Large intestine (tissue), 3 donors: ENCODE data around the gene ETFA. TPM values are rescaled to one million over a fixed set of nuclear protein-coding genes. Genes with fewer than 3 reads are reported as not detected.

ENCODE experiments used
- DNase-seq, 2 donors: peaks; one replicate each; pipeline versions ENCODE4 v3.0.0 to v3.0.0-alpha.2; 2013
- H3K27ac ChIP-seq: one replicate; pipeline ENCODE4 v1.5.1; 2013; ENCODE audit warnings: low read length
- H3K27me3 ChIP-seq: 2 replicates; pipeline ENCODE4 v1.6.1; 2013; ENCODE audit warnings: low read length; ENCODE audit not compliant: control insufficient read depth, insufficient read depth
- H3K36me3 ChIP-seq: 2 replicates; pipeline ENCODE4 v1.6.1; 2013; ENCODE audit warnings: low read length; ENCODE audit not compliant: control insufficient read depth, insufficient read depth
- H3K4me1 ChIP-seq: one replicate; pipeline ENCODE4 v1.6.1; 2013; ENCODE audit warnings: low read length; ENCODE audit not compliant: control insufficient read depth, insufficient read depth
- H3K4me3 ChIP-seq: one replicate; pipeline ENCODE4 v1.5.1; 2013; ENCODE audit warnings: low read length
- H3K9me3 ChIP-seq: one replicate; pipeline ENCODE4 v1.6.1; 2013; ENCODE audit warnings: mild to moderate bottlenecking, low read depth, low read length, moderate library complexity; ENCODE audit not compliant: control insufficient read depth
- WGBS: methylation state at CpG from one replicate; pipeline ENCODE4 v1.1.5; 2013; ENCODE audit warnings: low lambda C conversion rate; ENCODE audit not compliant: insufficient coverage; 5-methylcytosine and 5-hydroxymethylcytosine counted together
- polyA plus RNA-seq: library from polyadenylated mRNA; unstranded; fragments of 120-200 nt; gene quantifications from one replicate; pipeline ENCODE4 v1.2.1, GENCODE V29; 2013

The ETFA gene
- polyA plus RNA-seq, 1 donor = 179 TPM

GRCh38 chr15:76335307-76336253 lies 24.3 kb upstream of the ETFA start:
- peak in 1 of 2 donors; percentile 53 for DNase-seq
- Histone ChIP-seq H3K27me3 (peaks cover 79% of the 10 kb centered on the region), H3K4me1 (peaks cover 20% of the 10 kb centered on the region), H3K27ac (peak overlapping the region; percentile 74), H3K4me3 (peak overlapping the region; percentile 48), H3K9me3 (peaks cover 28% of the 10 kb centered on the region), H3K36me3 (no peaks in the 10 kb centered on the region)
- WGBS = 8% methylated on average over 4 of the region's 39 CpGs

GRCh38 chr15:76334438-76335306 lies 23.4 kb upstream of the ETFA start:
- peaks cover 75% of the 10 kb centered on the region for H3K27me3 ChIP-seq
- no CpG with 5 or more reads among the region's 44 CpGs for WGBS
- no peaks in the 10 kb centered on the region for H3K36me3 ChIP-seq
- H3K4me3 ChIP-seq = no peak overlapping the region
- peak overlapping the region; percentile 37 for H3K27ac ChIP-seq
- peaks cover 12% of the 10 kb centered on the region for H3K4me1 ChIP-seq
- H3K9me3 ChIP-seq = peaks cover 20% of the 10 kb centered on the region
- no peak for DNase-seq

- Histone ChIP-seq H3K36me3 (no peaks in the 10 kb centered on the region), H3K9me3 (peaks cover 17% of the 10 kb centered on the region), H3K4me3 (no peak overlapping the region), H3K27me3 (peaks cover 75% of the 10 kb centered on the region), H3K27ac (no peak overlapping the region), H3K4me1 (peaks cover 11% of the 10 kb centered on the region)
- no peak for DNase-seq
- no CpG with 5 or more reads among the region's 9 CpGs for WGBS
Observed at GRCh38 chr15:76333720-76334437, 22.6 kb upstream of the ETFA start.

GRCh38 chr15:76333309-76333708 lies 22.0 kb upstream of the ETFA start:
- no peaks in the 10 kb centered on the region for H3K36me3 ChIP-seq
- H3K4me1 ChIP-seq = peaks cover 11% of the 10 kb centered on the region
- peaks cover 17% of the 10 kb centered on the region for H3K9me3 ChIP-seq
- H3K4me3 ChIP-seq = no peak overlapping the region
- DNase-seq = no peak
- no CpG with 5 or more reads among the region's 1 CpG for WGBS
- no peak overlapping the region for H3K27ac ChIP-seq
- peaks cover 71% of the 10 kb centered on the region for H3K27me3 ChIP-seq

GRCh38 chr15:76332796-76333195 lies 21.5 kb upstream of the ETFA start:
- Histone ChIP-seq H3K4me1 (peaks cover 11% of the 10 kb centered on the region), H3K27me3 (peaks cover 69% of the 10 kb centered on the region), H3K4me3 (no peak overlapping the region), H3K27ac (no peak overlapping the region), H3K36me3 (no peaks in the 10 kb centered on the region), H3K9me3 (peaks cover 13% of the 10 kb centered on the region)
- no CpG with 5 or more reads among the region's 1 CpG for WGBS
- DNase-seq = no peak

- no peak for DNase-seq
- Histone ChIP-seq H3K27ac (no peak overlapping the region), H3K4me1 (peaks cover 2% of the 10 kb centered on the region), H3K9me3 (peaks cover 2% of the 10 kb centered on the region), H3K4me3 (no peak overlapping the region), H3K27me3 (peaks cover 51% of the 10 kb centered on the region), H3K36me3 (no peaks in the 10 kb centered on the region)
- WGBS = no CpG with 5 or more reads among the region's 7 CpGs
Observed at GRCh38 chr15:76330080-76330680, 18.9 kb upstream of the ETFA start.

- Histone ChIP-seq H3K27me3 (peaks cover 43% of the 10 kb centered on the region), H3K36me3 (no peaks in the 10 kb centered on the region), H3K27ac (no peak overlapping the region), H3K9me3 (no peaks in the 10 kb centered on the region), H3K4me1 (no peaks in the 10 kb centered on the region), H3K4me3 (no peak overlapping the region)
- WGBS = no CpG with 5 or more reads among the region's 4 CpGs
- no peak for DNase-seq
Observed at GRCh38 chr15:76328958-76329357, 17.7 kb upstream of the ETFA start.

GRCh38 chr15:76328106-76328696 lies 16.9 kb upstream of the ETFA start:
- Histone ChIP-seq H3K4me3 (no peak overlapping the region), H3K9me3 (no peaks in the 10 kb centered on the region), H3K36me3 (no peaks in the 10 kb centered on the region), H3K27me3 (peaks cover 42% of the 10 kb centered on the region), H3K27ac (no peak overlapping the region), H3K4me1 (no peaks in the 10 kb centered on the region)
- DNase-seq = no peak
- WGBS = 86% methylated on average over 2 of the region's 8 CpGs

GRCh38 chr15:76327191-76328105 lies 16.2 kb upstream of the ETFA start:
- peaks cover 39% of the 10 kb centered on the region for H3K27me3 ChIP-seq
- 88% methylated on average over 3 of the region's 8 CpGs for WGBS
- no peaks in the 10 kb centered on the region for H3K4me1 ChIP-seq
- H3K36me3 ChIP-seq = no peaks in the 10 kb centered on the region
- H3K27ac ChIP-seq = no peak overlapping the region
- H3K4me3 ChIP-seq = no peak overlapping the region
- DNase-seq = no peak
- H3K9me3 ChIP-seq = no peaks in the 10 kb centered on the region
